Fibroblast of mammary gland (primary cell): ENCODE measurements around the gene LIN7C.

ENCODE experiments used
- DNase-seq: peaks from one replicate; pipeline ENCODE4 v3.0.0-alpha.2; 2010; ENCODE audit warnings: low read depth
- H3K4me3 ChIP-seq: 2 replicates; pipeline ENCODE4 v1.5.1; 2011; ENCODE audit warnings: low read depth, mild to moderate bottlenecking, low read length, moderate library complexity; ENCODE audit not compliant: control insufficient read depth
- TF ChIP-seq, protein P1 (sequence below): conservative IDR thresholded peaks from 2 replicates; pipeline ENCODE4 v1.5.1; 2011; ENCODE audit warnings: low read depth, low read length, inconsistent platforms; ENCODE audit not compliant: control insufficient read depth, insufficient read depth

LIN7C gene

DNA sequence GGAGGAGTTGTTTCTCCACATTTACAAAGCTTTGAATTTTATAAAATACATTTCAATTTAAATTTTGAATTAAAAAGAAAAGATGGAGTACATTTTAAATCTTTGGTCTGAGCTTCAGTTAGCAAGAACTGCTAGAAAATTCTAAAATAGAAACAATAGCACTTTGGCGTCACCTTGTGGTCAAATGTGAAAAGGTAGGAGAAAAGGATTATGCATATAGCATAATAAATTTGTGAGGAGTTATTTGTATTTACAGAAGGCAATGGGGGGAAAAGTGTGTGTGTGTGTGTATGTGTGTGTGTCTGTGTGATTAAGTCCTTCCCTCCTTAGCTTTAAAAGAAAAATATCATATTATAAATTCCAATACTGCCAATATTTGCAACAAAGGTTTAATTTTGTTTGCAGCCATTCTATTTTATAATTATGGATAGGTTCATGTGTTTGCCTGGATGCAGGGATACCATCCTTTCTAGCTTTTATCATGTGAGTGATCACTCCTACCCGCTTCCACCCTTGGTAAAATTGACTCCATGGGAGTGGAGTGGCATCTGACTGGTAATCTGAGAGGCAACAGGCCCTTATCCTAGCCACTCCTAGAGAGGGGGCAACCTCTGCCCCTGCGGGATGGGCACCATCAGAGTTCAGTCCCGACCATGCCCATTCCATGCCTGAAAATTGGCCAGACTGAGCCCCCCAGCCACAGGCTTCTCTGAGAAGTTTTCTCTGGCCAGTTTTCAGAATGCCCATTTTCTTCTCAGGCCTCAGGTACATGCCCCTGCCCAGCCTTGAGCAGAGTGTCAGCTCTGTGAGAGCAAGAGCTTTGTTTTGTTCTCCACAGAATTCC is 20.4 kb downstream of the LIN7C start:
- H3K4me3 ChIP-seq: no peak overlapping the region
- peak; percentile 67 for DNase-seq
- TF ChIP-seq, protein P1, sequence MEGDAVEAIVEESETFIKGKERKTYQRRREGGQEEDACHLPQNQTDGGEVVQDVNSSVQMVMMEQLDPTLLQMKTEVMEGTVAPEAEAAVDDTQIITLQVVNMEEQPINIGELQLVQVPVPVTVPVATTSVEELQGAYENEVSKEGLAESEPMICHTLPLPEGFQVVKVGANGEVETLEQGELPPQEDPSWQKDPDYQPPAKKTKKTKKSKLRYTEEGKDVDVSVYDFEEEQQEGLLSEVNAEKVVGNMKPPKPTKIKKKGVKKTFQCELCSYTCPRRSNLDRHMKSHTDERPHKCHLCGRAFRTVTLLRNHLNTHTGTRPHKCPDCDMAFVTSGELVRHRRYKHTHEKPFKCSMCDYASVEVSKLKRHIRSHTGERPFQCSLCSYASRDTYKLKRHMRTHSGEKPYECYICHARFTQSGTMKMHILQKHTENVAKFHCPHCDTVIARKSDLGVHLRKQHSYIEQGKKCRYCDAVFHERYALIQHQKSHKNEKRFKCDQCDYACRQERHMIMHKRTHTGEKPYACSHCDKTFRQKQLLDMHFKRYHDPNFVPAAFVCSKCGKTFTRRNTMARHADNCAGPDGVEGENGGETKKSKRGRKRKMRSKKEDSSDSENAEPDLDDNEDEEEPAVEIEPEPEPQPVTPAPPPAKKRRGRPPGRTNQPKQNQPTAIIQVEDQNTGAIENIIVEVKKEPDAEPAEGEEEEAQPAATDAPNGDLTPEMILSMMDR: peak; percentile 99

GRCh38 chr11:27482793-27483192 is 23.8 kb downstream of the LIN7C start:
- no peak for DNase-seq
- no peak overlapping the region for H3K4me3 ChIP-seq
- TF ChIP-seq, protein P1: no peak

DNA sequence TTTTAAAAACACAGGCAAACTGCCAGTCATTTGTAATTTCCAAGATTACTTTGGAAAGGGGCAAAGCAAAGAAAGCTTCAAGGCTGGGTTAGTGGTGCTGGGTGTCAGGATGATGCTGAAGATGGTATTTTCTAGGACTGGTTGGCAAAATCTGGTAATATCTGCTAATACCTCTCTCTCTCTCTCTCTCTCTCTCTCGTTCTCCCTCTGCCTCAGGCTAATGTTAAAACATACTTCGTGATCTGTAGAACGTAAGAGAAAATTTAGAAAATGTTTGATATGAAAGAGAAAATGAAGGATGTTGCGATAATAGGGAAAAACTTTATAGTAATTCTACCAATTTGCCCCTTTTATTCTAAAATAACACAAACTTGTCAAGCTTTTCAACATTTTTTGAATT is 24.6 kb downstream of the LIN7C start:
- DNase-seq: no peak
- no peak overlapping the region for H3K4me3 ChIP-seq
- TF ChIP-seq, protein P1: no peak

- TF ChIP-seq, protein P1: no peak
- DNase-seq: no peak
- no peak overlapping the region for H3K4me3 ChIP-seq
Observed at GRCh38 chr11:27477831-27478230, 28.7 kb downstream of the LIN7C start.

- no peak overlapping the region for H3K4me3 ChIP-seq
- TF ChIP-seq, protein P1: no peak
Observed at GRCh38 chr11:27477243-27477642, 29.3 kb downstream of the LIN7C start.

GRCh38 chr11:27475622-27476021 is 30.9 kb downstream of the LIN7C start:
- TF ChIP-seq, protein P1: no peak
- DNase-seq: no peak
- H3K4me3 ChIP-seq: no peak overlapping the region

More at GRCh38 chr11:27477243-27477642, 29.3 kb downstream of the LIN7C start:
- no peak for DNase-seq
